ENCODE measurements around the gene SRSF1.

SRSF1 gene

GRCh38 chr17:57957886-57958285, 49.2 kb downstream of the SRSF1 start:
- H3K4me3 ChIP-seq (ENCODE audit: low read depth, low read length) = no peak overlapping the region
- ChIA-PET POLR2A (no interaction called here), CTCF (interaction anchor here (2.0 kb wide), 1 partner anchor 10 kb away, joined by 7 read pairs; no protein-coding TSS in a partner anchor)
- DNase-seq (ENCODE audit: low read depth, low spot score) = no peak
- TF ChIP-seq CTCF (IDR thresholded peaks at IDR 0.05; ENCODE audit: insufficient read depth, low read length, missing control alignments) = no peak

DNA sequence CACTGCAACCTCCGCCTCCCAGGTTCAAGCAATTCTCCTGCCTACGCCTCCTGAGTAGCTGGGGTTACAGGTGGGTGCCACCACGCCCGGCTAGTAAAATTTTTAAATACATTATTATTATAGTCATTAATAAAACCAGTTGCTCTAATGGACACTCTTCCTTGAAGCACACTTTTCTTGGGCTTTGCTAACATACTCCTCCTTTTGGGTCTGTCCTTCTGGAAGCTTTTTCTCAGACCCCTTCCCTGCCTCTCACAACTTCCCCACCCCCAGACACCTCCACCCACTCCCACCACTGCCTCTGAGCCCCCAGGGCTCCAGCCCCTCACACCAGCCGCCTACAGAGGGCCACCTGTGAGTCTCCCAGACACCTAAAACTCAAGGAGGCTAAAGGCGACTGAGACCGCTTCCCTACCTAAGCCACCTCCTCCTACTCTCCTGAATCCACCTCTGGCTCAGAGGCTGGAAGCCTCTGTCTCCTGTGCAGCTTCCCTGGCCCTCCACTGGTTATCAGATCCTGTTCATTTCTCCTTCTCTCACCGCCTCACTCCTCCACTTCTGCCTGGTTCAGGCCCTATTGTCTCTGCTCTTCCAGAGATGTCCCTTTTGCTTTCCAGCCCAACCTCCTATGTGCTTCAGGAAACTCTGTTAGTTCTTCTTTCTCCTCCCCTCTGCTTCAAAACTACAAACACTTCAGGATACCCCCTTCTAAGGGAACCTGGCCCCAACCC, 49.8 kb downstream of the SRSF1 start:
- CTCF ChIA-PET = interaction anchor here (6.1 to 7.8 kb wide), 3 partner anchors 9 to 100 kb away, joined by 56 to 75 read pairs (median 56); no protein-coding TSS in a partner anchor
- POLR2A ChIA-PET = interaction anchor here (0.5 kb wide), 1 partner anchor 17 kb away, joined by 3 read pairs; no protein-coding TSS in a partner anchor
- DNase-seq (ENCODE audit: low read depth, low spot score) = no peak
- no peak for TF ChIP-seq CTCF (IDR thresholded peaks at IDR 0.05; ENCODE audit: insufficient read depth, low read length, missing control alignments)
- H3K4me3 ChIP-seq (ENCODE audit: low read depth, low read length) = no peak overlapping the region

GRCh38 chr17:57956291-57957119, 50.5 kb downstream of the SRSF1 start:
- no peak for TF ChIP-seq CTCF (IDR thresholded peaks at IDR 0.05; ENCODE audit: insufficient read depth, low read length, missing control alignments)
- DNase-seq (ENCODE audit: low read depth, low spot score) = no peak
- ChIA-PET CTCF (interaction anchor here (0.8 to 7.8 kb wide), 15 partner anchors 9 to 100 kb away, joined by 3 to 75 read pairs (median 5); no protein-coding TSS in a partner anchor), POLR2A (interaction anchor here (0.5 to 3.2 kb wide), 5 partner anchors 10 to 86 kb away, joined by 3 to 11 read pairs (median 4); no protein-coding TSS in a partner anchor)
- H3K4me3 ChIP-seq (ENCODE audit: low read depth, low read length) = peak overlapping the region; percentile 70; the same call in 1 of the 2 replicates

GRCh38 chr17:57955183-57955931, 51.7 kb downstream of the SRSF1 start, which contains the start of gene CUEDC1:
TSS of gene CUEDC1 (minus strand) at chr17:57955412. CDS start at chr17:57885564, 69,848 bp downstream.
- TF ChIP-seq CTCF (IDR thresholded peaks at IDR 0.05; ENCODE audit: insufficient read depth, low read length, missing control alignments) = peak; percentile 68
- CTCF ChIA-PET = interaction anchor here (0.8 to 7.8 kb wide), 19 partner anchors 8 to 98 kb away, joined by 3 to 75 read pairs (median 5); no protein-coding TSS in a partner anchor
- H3K4me3 ChIP-seq (ENCODE audit: low read depth, low read length) = peak within 1 kb of the TSS; percentile 70
- POLR2A ChIA-PET = interaction anchor here (0.6 to 3.2 kb wide), 9 partner anchors 21 to 106 kb away, joined by 3 to 11 read pairs (median 5); partner anchors contain the start of gene MRPS23
- DNase-seq (ENCODE audit: low read depth, low spot score) = no peak

DNA sequence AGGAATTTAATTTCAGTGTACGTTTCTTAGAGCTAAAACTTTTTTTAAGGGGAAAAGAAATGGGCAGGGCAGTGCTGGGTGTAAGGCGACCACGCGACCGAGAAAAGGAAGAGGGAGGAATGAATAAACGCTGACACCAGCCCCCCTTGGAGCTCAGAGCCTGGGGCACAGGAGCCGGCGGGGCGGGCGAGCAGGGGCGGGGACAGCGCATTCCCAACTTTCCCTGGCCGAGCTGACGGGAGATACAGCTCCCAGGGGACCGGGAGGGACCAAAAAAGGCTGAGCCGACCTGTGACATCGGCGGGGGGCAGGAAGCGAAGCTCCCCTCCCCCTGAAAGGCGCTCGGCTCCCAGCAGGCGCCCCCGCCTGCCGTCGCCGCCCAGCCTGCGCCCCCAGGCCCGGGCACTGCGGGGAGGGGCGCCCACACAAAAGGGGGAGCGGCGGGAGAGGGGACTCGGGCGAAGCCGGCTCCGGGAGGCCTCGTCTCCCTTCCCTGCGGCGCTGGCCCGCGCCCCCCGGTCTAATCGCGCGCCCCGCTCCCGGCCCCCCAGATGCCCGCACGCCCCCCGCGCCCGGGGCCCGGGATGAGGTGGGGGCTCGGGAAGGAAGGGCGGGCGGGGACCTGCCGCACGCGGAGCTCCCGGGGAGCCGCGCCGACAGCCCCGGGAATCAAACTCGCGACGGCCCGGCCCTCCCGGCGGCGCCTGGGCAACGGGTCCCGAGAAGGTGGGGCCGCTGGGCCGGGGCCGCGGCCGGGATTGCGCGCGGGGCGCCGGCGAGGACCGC, 52.5 kb downstream of the SRSF1 start:
- H3K4me3 ChIP-seq (ENCODE audit: low read depth, low read length) = peak overlapping the region; percentile 70
- ChIA-PET CTCF (interaction anchor here (0.7 to 7.8 kb wide), 18 partner anchors 10 to 98 kb away, joined by 3 to 75 read pairs (median 6); no protein-coding TSS in a partner anchor), POLR2A (interaction anchor here (0.7 to 3.2 kb wide), 10 partner anchors 19 to 105 kb away, joined by 3 to 11 read pairs (median 6); partner anchors contain the start of gene MRPS23)
- TF ChIP-seq CTCF (IDR thresholded peaks at IDR 0.05; ENCODE audit: insufficient read depth, low read length, missing control alignments) = no peak
- DNase-seq (ENCODE audit: low read depth, low spot score) = no peak

All from AG04449 (cell line).